SK-N-SH (cell line): Measurements from ENCODE around the gene PRLH.

Experiments used
- MAX ChIP-seq: IDR thresholded peaks from 2 replicates; pipeline ENCODE4 v1.4.0; 2012; ENCODE audit warnings: low read depth
- POLR2AphosphoS5 ChIP-seq: IDR thresholded peaks from 2 replicates; pipeline ENCODE4 v1.6.1; 2012; ENCODE audit warnings: low read depth, low read length
- TF ChIP-seq, protein P1 (sequence below): fragments of 200-600 bp; sonication (generic); IDR thresholded peaks from 2 replicates; pipeline ENCODE4 v1.6.1; 2017; ENCODE audit warnings: antibody characterized with exemption, mild to moderate bottlenecking, moderate library complexity

DNA sequence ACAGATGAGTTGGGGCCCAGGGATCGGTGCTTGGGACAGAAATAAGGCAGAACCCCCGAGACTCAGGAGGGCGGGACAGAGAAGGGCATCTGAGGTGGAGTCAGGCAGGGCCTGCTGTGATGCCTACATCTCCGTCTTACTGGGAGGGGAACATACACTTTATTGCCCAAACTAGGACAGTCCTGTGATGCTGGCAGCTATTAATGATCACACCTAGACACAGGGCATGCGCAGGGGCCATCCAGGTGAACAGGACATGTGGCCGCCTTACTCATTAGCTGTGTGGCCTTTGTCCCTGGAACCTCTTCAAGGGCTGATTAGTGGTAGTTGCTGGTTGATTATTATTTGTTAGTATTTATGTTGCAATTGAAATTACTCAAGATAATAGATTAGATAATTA is 46.1 kb upstream of the PRLH start:
- TF ChIP-seq POLR2AphosphoS5 (no peak), MAX (no peak)
- TF ChIP-seq, protein P1, sequence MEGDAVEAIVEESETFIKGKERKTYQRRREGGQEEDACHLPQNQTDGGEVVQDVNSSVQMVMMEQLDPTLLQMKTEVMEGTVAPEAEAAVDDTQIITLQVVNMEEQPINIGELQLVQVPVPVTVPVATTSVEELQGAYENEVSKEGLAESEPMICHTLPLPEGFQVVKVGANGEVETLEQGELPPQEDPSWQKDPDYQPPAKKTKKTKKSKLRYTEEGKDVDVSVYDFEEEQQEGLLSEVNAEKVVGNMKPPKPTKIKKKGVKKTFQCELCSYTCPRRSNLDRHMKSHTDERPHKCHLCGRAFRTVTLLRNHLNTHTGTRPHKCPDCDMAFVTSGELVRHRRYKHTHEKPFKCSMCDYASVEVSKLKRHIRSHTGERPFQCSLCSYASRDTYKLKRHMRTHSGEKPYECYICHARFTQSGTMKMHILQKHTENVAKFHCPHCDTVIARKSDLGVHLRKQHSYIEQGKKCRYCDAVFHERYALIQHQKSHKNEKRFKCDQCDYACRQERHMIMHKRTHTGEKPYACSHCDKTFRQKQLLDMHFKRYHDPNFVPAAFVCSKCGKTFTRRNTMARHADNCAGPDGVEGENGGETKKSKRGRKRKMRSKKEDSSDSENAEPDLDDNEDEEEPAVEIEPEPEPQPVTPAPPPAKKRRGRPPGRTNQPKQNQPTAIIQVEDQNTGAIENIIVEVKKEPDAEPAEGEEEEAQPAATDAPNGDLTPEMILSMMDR, result no peak
